GM12873 (cell line): ENCODE measurements around the gene NAA10.

Experiments used
- CTCF ChIP-seq: IDR thresholded peaks from 2 replicates; pipeline ENCODE4 v1.5.1; 2012; ENCODE audit warnings: low read depth, mild to moderate bottlenecking, moderate library complexity, low read length, control low read depth; ENCODE audit not compliant: insufficient read depth; ENCODE audit errors: missing control alignments

NAA10 gene

GRCh38 chrX:153907456-153907855 is 27.4 kb downstream of the NAA10 start:
- no peak for TF ChIP-seq CTCF

DNA sequence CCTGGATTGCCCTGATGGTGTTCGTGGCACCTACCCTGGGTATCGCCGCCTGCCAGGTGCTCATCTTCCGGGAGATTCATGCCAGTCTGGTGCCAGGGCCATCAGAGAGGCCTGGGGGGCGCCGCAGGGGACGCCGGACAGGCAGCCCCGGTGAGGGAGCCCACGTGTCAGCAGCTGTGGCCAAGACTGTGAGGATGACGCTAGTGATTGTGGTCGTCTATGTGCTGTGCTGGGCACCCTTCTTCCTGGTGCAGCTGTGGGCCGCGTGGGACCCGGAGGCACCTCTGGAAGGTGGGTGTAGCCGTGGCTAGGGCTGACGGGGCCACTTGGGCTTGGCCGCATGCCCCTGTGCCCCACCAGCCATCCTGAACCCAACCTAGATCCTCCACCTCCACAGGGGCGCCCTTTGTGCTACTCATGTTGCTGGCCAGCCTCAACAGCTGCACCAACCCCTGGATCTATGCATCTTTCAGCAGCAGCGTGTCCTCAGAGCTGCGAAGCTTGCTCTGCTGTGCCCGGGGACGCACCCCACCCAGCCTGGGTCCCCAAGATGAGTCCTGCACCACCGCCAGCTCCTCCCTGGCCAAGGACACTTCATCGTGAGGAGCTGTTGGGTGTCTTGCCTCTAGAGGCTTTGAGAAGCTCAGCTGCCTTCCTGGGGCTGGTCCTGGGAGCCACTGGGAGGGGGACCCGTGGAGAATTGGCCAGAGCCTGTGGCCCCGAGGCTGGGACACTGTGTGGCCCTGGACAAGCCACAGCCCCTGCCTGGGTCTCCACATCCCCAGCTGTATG is 28.5 kb downstream of the NAA10 start:
- TF ChIP-seq CTCF = no peak

DNA sequence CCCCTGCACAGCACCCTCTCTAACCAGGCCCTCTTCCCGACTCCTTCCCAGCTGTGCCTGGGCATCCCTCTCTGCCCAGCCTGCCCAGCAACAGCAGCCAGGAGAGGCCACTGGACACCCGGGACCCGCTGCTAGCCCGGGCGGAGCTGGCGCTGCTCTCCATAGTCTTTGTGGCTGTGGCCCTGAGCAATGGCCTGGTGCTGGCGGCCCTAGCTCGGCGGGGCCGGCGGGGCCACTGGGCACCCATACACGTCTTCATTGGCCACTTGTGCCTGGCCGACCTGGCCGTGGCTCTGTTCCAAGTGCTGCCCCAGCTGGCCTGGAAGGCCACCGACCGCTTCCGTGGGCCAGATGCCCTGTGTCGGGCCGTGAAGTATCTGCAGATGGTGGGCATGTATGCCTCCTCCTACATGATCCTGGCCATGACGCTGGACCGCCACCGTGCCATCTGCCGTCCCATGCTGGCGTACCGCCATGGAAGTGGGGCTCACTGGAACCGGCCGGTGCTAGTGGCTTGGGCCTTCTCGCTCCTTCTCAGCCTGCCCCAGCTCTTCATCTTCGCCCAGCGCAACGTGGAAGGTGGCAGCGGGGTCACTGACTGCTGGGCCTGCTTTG is 29.2 kb downstream of the NAA10 start:
- TF ChIP-seq CTCF = no peak

DNA sequence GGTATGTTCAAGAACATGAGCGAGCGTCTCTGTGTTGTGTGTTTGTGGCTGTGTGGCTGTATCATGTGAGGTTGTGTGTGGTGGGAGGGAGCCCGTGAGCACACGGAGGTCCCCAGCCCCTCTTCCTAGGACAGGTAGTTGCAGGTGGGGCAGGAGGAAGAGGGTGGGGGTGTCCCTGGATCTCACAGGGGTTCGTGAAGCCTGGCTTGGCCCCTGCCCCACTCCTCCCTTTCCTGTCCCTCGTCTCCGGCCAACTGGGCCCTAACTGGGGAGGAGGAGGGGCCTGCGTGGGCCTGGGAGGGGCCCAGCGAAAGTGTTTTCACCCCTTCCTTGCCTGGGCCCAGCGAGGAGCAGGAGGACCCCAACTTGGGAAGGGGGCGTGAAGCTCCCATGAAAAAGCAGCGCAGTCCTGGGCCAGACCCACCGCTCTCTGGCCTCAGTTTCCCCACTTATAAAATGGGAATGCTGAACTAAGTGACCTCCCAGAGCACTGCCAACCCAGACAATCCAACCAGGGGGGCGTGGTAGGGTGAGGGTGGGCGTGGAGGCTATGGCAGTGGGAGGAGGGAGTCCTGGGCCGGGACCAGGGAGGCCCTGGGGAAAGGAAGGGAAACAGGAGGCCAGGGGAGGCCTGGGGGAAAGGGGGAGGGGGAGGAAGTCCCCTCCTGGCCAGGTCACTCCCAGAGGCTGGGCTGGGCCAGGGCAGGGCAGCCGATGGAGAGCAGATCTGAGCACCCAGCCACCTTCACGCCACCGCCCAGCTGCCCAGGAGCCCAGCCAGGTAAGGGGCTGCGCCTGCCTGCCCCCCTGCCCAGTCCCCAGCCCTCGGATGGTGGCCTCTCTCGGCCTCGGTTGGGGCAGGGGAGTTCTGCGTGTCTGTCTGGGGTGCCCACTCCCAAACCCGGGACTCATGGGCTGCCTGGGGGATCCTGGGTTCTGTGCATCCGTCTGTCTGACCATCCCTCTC is 30.6 kb downstream of the NAA10 start, which contains the start of gene AVPR2:
AVPR2 (plus strand) TSS at position 683 of the 967 bp plus-strand sequence. CDS start 473 bp downstream, outside the sequence.
- TF ChIP-seq CTCF = no peak

DNA sequence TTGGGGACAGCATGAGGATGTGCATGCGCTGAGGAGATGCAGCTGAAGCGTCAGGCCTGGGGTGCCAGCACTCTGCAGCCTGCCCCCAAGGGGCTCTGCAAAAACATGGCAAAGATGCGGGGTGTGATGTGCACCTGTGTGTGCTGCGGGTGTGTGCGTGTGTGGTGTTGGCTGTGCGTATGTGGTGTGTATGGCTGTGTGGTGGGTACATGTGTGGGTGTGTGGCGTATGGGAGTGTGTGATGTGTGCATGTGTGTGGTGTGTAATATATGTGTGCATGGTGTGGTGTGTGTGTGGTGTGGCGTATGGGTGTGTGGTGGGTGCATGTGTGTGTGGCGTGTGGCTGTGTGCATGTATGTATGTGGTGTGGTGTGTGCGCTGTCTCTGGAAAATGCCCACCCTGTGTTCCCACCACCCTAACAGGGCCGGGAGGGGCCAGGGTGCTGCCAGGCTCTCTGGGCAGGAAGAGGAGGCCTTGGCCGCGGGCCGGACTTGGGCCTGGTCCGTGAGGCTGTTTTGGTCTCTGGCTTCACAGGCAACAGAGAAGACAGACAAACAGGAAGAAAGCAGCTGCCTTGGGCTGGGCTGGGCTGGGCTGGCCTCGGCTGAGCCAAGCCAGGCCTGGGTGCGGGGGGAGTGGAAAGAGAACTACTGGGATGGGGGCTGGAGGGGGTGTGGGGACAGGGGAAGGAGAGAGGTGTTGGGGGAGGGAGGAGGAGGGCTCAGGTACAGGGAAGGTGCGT is 31.4 kb downstream of the NAA10 start:
- TF ChIP-seq CTCF = no peak

DNA sequence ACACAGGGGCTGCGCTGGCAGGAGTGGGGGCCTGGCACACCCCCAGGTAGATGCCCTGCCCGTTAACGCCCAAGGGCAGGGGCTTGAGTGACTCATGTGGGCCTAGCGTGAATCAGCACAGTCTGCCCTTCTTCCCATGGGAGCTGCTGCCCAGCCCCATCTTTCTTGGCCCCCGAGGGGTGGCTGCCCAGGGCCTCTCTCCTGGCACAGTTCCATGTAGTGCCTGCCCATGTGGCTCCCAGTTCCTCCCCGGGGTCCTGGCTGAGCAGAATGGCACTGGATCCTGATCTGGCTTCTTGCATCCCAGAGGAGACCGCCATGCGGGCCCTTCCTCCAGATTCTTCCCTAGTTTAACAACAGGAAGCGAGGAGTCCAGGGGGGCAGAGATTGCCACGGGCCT is 32.5 kb downstream of the NAA10 start:
- no peak for TF ChIP-seq CTCF
